H1 (cell line): ENCODE measurements around the gene FCN3. TPM values are rescaled to one million over a fixed set of nuclear protein-coding genes. Genes with fewer than 3 reads are reported as not detected.

Source experiments
- ASH2L ChIP-seq: fragments of 200-600, 300-600 bp; sonication (generic); IDR thresholded peaks from one replicate; pipeline ENCODE4 v1.7.1; 2017; ENCODE audit warnings: low read length
- CHD2 ChIP-seq: IDR thresholded peaks from 2 replicates; pipeline ENCODE4 v1.6.1; 2012; ENCODE audit warnings: low read length, improper control_type of control experiment
- RFX5 ChIP-seq: IDR thresholded peaks from 2 replicates; pipeline ENCODE4 v1.6.1; 2011; ENCODE audit warnings: low read depth, low read length, improper control_type of control experiment, borderline replicate concordance
- RXRA ChIP-seq: IDR thresholded peaks from 2 replicates; pipeline ENCODE4 v1.6.1; 2011; ENCODE audit warnings: low read depth, mild to moderate bottlenecking, low read length, moderate library complexity; ENCODE audit not compliant: insufficient read depth
- TAF7 ChIP-seq: optimal IDR thresholded peaks from 2 replicates; pipeline ENCODE3; 2011; ENCODE audit warnings: low read depth, mild to moderate bottlenecking, inconsistent platforms, low read length, moderate library complexity, borderline replicate concordance
- TBP ChIP-seq: IDR thresholded peaks from 2 replicates; pipeline ENCODE4 v1.6.1; 2011; ENCODE audit warnings: low read depth, low read length, improper control_type of control experiment
- polyA plus RNA-seq, 7 experiments: library from polyadenylated mRNA; depleted of rRNA in 3 of 7; stranded (reverse) in 5 of 7; unstranded in 2 of 7; fragments of >200 nt in 5 of 7; fragments of 200-250 nt in 2 of 7; gene quantifications; 1 replicate in 5 of 7; 2 replicates in 1 of 7; 4 replicates in 1 of 7; pipeline versions ENCODE4 v1.2.1 to v1.2.3, GENCODE V29; 2011 to 2013; ENCODE audit warnings: missing spikeins in 2 of 7, mixed read lengths in 2 of 7
- total RNA-seq: library from RNA; stranded (reverse); fragmentation: NEBNext Ultra II Directional; extraction: Animal tissue kit (Norgen Biotek cat#: 25700); gene quantifications from 2 replicates; pipeline ENCODE4 v1.2.1, GENCODE V29; 2021
- TF ChIP-seq, protein P1 (sequence below): IDR thresholded peaks from 2 replicates; pipeline ENCODE4 v1.6.1; 2012; ENCODE audit warnings: inconsistent platforms

FCN3 gene
- total and polyA plus RNA-seq, 2 of the 8 experiments (the other 6 are each of a cell fraction or from before 2014, with no cell fraction given), result 0.30 to 0.57 TPM

DNA sequence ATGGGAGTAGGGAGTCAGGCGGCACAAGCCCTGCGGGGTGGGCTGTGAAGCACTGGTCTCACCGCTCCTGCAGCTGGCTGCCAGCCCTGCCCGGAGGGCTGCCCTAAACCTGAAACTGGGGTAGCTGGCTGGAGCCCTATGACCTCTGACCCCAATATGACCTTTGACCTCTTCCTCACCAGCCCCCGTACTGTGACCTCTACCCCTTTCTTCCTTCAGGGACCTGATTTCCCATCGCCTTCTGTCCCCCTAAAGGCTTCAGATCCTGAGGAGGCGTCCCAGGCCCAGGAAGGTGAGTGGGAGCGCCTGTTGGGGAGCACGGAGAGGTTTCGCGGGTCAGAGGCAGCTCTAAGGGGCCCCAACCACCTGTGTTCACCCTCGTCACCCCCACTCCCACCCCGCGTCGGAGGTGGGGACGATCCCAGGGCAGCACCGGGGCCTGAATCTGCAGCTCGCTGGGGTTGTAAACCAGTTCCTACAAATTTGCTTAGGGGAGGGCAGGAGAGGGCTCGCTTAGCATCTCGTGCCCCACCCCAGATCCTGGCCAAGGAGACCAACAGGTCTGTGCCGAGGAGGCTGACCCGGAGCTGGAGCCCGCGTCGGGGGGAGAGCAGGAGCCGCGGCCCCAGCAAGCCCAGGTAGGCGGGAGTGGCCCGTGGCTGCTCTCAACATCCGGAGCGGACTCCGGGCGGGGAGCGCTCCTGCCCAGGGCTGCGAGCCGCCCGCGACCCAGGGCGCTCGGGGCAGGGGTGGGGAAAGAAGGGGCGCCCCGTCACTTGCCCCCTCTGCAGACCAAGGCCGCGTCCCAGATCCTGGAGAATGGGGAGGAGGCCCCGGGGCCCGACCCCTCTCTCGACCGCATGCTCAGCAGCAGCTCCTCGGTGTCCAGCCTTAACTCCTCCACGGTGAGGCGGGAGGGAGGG, 25.5 kb downstream of the FCN3 start (continued):
- 0 out of 2 replicates have a peak, but pooled peaks have one; percentile 19 for TF ChIP-seq CHD2
- TF ChIP-seq, protein P1, sequence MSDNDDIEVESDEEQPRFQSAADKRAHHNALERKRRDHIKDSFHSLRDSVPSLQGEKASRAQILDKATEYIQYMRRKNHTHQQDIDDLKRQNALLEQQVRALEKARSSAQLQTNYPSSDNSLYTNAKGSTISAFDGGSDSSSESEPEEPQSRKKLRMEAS, result peak; percentile 54
- TF ChIP-seq TBP, result peak; percentile 34; the same call in 1 of the 2 replicates
- no peak for TF ChIP-seq TAF7
- peak; percentile 21 for TF ChIP-seq ASH2L
- TF ChIP-seq RFX5, result peak; percentile 45; the same call in 1 of the 2 replicates
- TF ChIP-seq RXRA, result peak; percentile 89
